Breast epithelium (tissue), 3 donors: ENCODE measurements around the gene LRRC36.

Source experiments
- POLR2AphosphoS5 ChIP-seq, 3 donors: sonication (generic); formaldehyde crosslinking; IDR thresholded peaks; one replicate each; pipeline ENCODE4 v1.6.1; 2017; ENCODE audit warnings: antibody characterized with exemption in 3 of 3
- TF ChIP-seq, protein P1 (sequence below), 3 donors: fragments of 450-650 bp; IDR thresholded peaks; one replicate each; pipeline ENCODE4 v1.5.1; 2016 to 2017; ENCODE audit warnings: antibody characterized with exemption in 3 of 3, mild to moderate bottlenecking in 3 of 3, moderate library complexity in 3 of 3

DNA sequence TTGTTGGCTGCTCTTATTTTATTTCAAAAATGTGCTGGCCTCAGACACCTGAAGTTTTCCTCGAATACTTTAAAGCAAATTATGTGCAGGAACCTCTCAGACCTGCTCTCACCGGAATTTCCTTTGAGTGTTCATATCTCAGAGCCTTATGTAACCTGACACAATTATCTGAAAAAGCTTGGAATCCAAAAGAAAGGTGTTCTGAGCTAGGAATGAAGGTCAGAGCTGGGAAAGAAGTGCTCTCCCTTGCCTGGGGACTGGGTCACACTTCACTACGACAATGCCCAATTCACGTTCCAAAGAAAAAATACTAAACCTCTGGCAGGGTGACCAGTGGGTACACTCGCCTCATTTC, 97.6 kb downstream of the LRRC36 start:
- TF ChIP-seq, protein P1, sequence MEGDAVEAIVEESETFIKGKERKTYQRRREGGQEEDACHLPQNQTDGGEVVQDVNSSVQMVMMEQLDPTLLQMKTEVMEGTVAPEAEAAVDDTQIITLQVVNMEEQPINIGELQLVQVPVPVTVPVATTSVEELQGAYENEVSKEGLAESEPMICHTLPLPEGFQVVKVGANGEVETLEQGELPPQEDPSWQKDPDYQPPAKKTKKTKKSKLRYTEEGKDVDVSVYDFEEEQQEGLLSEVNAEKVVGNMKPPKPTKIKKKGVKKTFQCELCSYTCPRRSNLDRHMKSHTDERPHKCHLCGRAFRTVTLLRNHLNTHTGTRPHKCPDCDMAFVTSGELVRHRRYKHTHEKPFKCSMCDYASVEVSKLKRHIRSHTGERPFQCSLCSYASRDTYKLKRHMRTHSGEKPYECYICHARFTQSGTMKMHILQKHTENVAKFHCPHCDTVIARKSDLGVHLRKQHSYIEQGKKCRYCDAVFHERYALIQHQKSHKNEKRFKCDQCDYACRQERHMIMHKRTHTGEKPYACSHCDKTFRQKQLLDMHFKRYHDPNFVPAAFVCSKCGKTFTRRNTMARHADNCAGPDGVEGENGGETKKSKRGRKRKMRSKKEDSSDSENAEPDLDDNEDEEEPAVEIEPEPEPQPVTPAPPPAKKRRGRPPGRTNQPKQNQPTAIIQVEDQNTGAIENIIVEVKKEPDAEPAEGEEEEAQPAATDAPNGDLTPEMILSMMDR (IDR thresholded peaks at IDR 0.05) = no peak
- TF ChIP-seq POLR2AphosphoS5 (IDR thresholded peaks at IDR 0.05) = no peak
